ENCODE results near the gene RARG.
"Not testable (repeated sequence)": the region's sequence is repeated elsewhere in the genome, so short reads cannot be mapped to it uniquely, and the experiment has no call there.

RARG gene

GRCh38 chr12:53187145-53187899 is 44.7 kb downstream of the RARG start:
- no peak for DNase-seq

GRCh38 chr12:53186745-53187144 is 45.3 kb downstream of the RARG start:
- DNase-seq, result no peak

- no peak for DNase-seq
These were observed 46.3 kb downstream of the RARG start for GRCh38 chr12:53185582-53186153.

GRCh38 chr12:53184828-53185227 is 47.2 kb downstream of the RARG start:
- DNase-seq, result no peak

- DNase-seq, result peak; percentile 96
These were observed 49.1 kb downstream of the RARG start for GRCh38 chr12:53182903-53183302.

GRCh38 chr12:53181935-53182334 is 50.1 kb downstream of the RARG start:
- DNase-seq, result no peak

GRCh38 chr12:53180931-53181645 is 50.9 kb downstream of the RARG start:
- DNase-seq, result peak; percentile 63 to 64

- DNase-seq, result peak; percentile 90 to 94
These were observed 51.6 kb downstream of the RARG start, which contains the start of the genes CSAD and ZNF740 for GRCh38 chr12:53180220-53180930. Gene CSAD (minus strand): TSS chr12:53180925. CDS start chr12:53173470, 7,455 bp downstream. Gene ZNF740 (plus strand): TSS chr12:53180722. CDS start chr12:53181984, 1,262 bp downstream.

- DNase-seq, result no peak
These were observed 52.3 kb downstream of the RARG start for GRCh38 chr12:53179687-53180219.

GRCh38 chr12:53178803-53179202 is 53.2 kb downstream of the RARG start:
- DNase-seq, result not testable (repeated sequence)

GRCh38 chr12:53177447-53177846 is 54.6 kb downstream of the RARG start:
- DNase-seq, result not testable (repeated sequence)

- no peak for DNase-seq
These were observed 55.3 kb downstream of the RARG start for GRCh38 chr12:53176750-53177149.

GRCh38 chr12:53174881-53175491 is 57.0 kb downstream of the RARG start:
- DNase-seq, result peak; percentile 58 to 66

- no peak for DNase-seq
These were observed 58.8 kb downstream of the RARG start for GRCh38 chr12:53173085-53173715.

GRCh38 chr12:53172352-53172751 is 59.7 kb downstream of the RARG start:
- DNase-seq, result no peak

GRCh38 chr12:53171725-53172329 is 60.2 kb downstream of the RARG start:
- DNase-seq, result no peak

GRCh38 chr12:53170876-53171724 is 60.9 kb downstream of the RARG start:
- no peak for DNase-seq

GRCh38 chr12:53170215-53170614 is 61.8 kb downstream of the RARG start:
- DNase-seq, result no peak

GRCh38 chr12:53169644-53170043 is 62.4 kb downstream of the RARG start:
- DNase-seq, result no peak

- no peak for DNase-seq
These were observed 65.2 kb downstream of the RARG start for GRCh38 chr12:53166837-53167236.
